Uterus (tissue), 4 donors: ENCODE results near the gene TMEM158. TPM values are rescaled to one million over a fixed set of nuclear protein-coding genes. Genes with fewer than 3 reads are reported as not detected.

ENCODE experiments used
- DNase-seq, 2 donors: peaks; one replicate each; pipeline ENCODE4 v3.0.0-alpha.2; 2019 to 2020
- H3K27ac ChIP-seq, 2 donors: fragments of 200-600 bp; sonication (generic); 1 replicate in 1 of 2; 2 replicates in 1 of 2; pipeline ENCODE4 v1.5.1; 2016 to 2018
- H3K27me3 ChIP-seq, 2 donors: fragments of 200-600 bp; sonication (generic); one replicate each; pipeline ENCODE4 v1.5.1; 2018 to 2019; ENCODE audit warnings: control low read depth in 1 of 2
- H3K36me3 ChIP-seq, 2 donors: fragments of 200-600 bp; sonication (generic); one replicate each; pipeline ENCODE4 v1.5.1; 2019; ENCODE audit warnings: control low read depth in 1 of 2
- H3K4me1 ChIP-seq, 2 donors: fragments of 200-600 bp; sonication (generic); one replicate each; pipeline ENCODE4 v1.5.1; 2018 to 2019; ENCODE audit warnings: control low read depth in 1 of 2
- H3K4me3 ChIP-seq, 2 donors: fragments of 200-600 bp; sonication (generic); 1 replicate in 1 of 2; 2 replicates in 1 of 2; pipeline ENCODE4 v1.5.1; 2018 to 2019; ENCODE audit warnings: mild to moderate bottlenecking in 1 of 2
- H3K9me3 ChIP-seq, 2 donors: fragments of 200-600 bp; sonication (generic); one replicate each; pipeline ENCODE4 v1.5.1; 2019; ENCODE audit warnings: control low read depth in 1 of 2
- POLR2A ChIP-seq, 2 donors: fragments of 450-650 bp; IDR thresholded peaks; one replicate each; pipeline ENCODE4 v1.6.1; 2016; ENCODE audit warnings: antibody characterized with exemption in 2 of 2, mild to moderate bottlenecking in 1 of 2, moderate library complexity in 1 of 2
- intact Hi-C: fragments of 100-400 bp; cut with DNase I; formaldehyde crosslinking; loops from one replicate; pipeline ENCODE4 v1.15.1; 2023; ENCODE audit warnings: low total_unique reads
- total RNA-seq, 4 donors: library from RNA; depleted of rRNA in 3 of 4; stranded (reverse); fragments of >200 nt in 3 of 4; gene quantifications; one replicate each; pipeline versions ENCODE4 v1.1.0 to v1.2.4, GENCODE V29; 2014 to 2023
- TF ChIP-seq, protein P1 (sequence below), 4 experiments: fragments of 200-600 bp in 2 of 4; fragments of 450-650 bp in 2 of 4; sonication (generic) in 2 of 4; IDR thresholded peaks; one replicate each; pipeline ENCODE4 v1.5.1; 2016 to 2019; ENCODE audit warnings: antibody characterized with exemption in 4 of 4, mild to moderate bottlenecking in 2 of 4, moderate library complexity in 1 of 4
- donor health status: DM: yes; HTN: yes; CAD: no.

The TMEM158 gene
- total RNA-seq, 4 donors from 2014 or later = 2.6 to 93.1 (median 47.8) TPM

DNA sequence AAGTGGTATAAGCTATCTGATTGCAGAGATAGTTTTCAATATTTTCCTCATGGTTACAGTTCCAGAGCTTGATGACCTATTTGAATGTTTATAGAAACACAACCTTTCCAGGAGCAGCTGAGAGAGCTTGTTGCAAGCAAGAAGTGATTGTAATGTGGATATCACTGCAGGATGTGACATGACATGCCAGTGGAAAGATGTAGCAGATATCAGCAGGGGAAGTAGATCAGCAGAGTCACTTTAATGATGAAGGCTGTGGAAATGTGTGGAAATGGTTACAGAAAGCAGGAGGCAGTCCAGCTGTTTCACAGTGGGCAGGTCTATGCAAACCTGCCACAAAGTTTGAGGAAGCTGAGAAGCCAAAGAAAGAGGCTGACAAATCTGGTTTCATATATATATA, 21.0 kb downstream of the TMEM158 start:
- Histone ChIP-seq H3K4me1 (peaks cover 3 to 7% of the 10 kb centered on the region in 2 donors), H3K9me3 (no peaks in the 10 kb centered on the region), H3K27ac (peak overlapping the region in 1 of 2 donors; percentile 56), H3K36me3 (no peaks in the 10 kb centered on the region), H3K4me3 (no peak overlapping the region), H3K27me3 (no peaks in the 10 kb centered on the region)
- intact Hi-C loops = no loop called here
- no peak for TF ChIP-seq POLR2A (IDR thresholded peaks at IDR 0.05)
- TF ChIP-seq, protein P1, sequence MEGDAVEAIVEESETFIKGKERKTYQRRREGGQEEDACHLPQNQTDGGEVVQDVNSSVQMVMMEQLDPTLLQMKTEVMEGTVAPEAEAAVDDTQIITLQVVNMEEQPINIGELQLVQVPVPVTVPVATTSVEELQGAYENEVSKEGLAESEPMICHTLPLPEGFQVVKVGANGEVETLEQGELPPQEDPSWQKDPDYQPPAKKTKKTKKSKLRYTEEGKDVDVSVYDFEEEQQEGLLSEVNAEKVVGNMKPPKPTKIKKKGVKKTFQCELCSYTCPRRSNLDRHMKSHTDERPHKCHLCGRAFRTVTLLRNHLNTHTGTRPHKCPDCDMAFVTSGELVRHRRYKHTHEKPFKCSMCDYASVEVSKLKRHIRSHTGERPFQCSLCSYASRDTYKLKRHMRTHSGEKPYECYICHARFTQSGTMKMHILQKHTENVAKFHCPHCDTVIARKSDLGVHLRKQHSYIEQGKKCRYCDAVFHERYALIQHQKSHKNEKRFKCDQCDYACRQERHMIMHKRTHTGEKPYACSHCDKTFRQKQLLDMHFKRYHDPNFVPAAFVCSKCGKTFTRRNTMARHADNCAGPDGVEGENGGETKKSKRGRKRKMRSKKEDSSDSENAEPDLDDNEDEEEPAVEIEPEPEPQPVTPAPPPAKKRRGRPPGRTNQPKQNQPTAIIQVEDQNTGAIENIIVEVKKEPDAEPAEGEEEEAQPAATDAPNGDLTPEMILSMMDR (IDR thresholded peaks at IDR 0.05) = no peak
- no peak for DNase-seq

DNA sequence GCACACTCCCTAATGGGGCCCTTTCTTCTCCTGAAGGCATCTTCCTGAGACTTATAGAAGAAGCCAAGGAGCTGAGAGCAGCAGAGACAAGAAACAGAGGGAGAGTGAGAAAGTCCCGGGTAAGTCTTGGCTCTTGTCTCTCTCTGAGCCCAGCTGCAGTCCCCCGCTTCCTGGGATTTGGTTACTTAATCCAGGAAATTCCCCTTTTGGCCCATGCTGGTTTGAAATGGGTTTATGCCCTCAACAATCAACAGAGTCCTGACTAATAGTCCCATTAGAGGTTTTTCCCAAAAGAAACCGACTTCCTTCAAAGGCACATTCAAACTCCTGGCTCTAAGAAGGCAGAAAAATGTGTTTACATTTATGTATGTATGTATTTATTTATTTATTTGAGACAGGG, 22.0 kb downstream of the TMEM158 start:
- intact Hi-C loops = no loop called here

DNA sequence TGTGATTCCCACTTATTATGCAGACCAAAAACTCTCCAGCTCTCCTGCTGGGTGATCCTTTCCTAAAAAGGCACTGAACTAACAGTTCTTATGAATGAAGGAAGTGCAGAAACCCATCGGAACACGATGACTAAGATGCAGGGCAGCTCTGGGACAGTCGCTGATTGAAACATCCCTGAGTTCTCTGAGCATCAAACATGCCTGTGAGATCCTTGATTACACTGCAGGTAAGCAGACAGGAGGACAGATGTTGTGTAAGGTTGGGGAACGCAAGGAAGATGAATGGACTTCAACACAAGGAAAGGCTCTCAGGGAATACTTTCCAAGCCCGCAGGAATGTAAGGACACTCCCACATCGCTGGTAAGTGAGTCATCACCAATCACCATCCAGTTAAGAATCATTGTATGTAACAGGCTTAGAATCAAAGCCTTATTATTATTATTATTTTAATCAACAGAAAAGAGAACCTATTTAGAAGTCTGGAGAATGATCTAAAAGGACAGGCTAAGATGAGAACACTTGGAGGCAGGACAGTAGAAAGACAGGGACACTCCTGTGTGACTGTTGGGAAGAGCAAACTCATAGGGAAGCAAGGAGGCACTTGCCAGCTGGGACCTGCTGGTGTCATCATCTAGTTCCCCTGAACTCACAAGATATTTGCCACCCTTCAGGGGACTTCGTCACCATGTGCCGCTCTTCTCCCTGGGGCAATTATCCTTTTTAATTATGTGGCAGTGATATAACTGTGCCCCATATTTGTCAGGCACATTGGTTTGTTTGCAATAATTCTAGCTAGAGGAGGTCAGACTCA, 26.0 kb downstream of the TMEM158 start:
- Histone ChIP-seq H3K4me3 (no peak overlapping the region), H3K36me3 (no peaks in the 10 kb centered on the region), H3K4me1 (peaks cover 0 to 3% of the 10 kb centered on the region in 2 donors), H3K27ac (peak overlapping the region in 1 of 2 donors; percentile 84), H3K9me3 (no peaks in the 10 kb centered on the region), H3K27me3 (no peaks in the 10 kb centered on the region)
- DNase-seq = no peak
- TF ChIP-seq, protein P1 (IDR thresholded peaks at IDR 0.05) = no peak
- no peak for TF ChIP-seq POLR2A (IDR thresholded peaks at IDR 0.05)
- intact Hi-C loops = no loop called here

More for the DNA sequence above, 22.0 kb downstream of the TMEM158 start:
- TF ChIP-seq POLR2A (IDR thresholded peaks at IDR 0.05) = no peak
- TF ChIP-seq, protein P1 (IDR thresholded peaks at IDR 0.05) = no peak
- H3K36me3 ChIP-seq = no peaks in the 10 kb centered on the region
- H3K4me1 ChIP-seq = no peaks in the 10 kb centered on the region
- H3K27ac ChIP-seq = peak overlapping the region; percentile 19 to 56
- no peaks in the 10 kb centered on the region for H3K9me3 ChIP-seq
- no peak overlapping the region for H3K4me3 ChIP-seq
- DNase-seq = no peak
- H3K27me3 ChIP-seq = no peaks in the 10 kb centered on the region

DNA sequence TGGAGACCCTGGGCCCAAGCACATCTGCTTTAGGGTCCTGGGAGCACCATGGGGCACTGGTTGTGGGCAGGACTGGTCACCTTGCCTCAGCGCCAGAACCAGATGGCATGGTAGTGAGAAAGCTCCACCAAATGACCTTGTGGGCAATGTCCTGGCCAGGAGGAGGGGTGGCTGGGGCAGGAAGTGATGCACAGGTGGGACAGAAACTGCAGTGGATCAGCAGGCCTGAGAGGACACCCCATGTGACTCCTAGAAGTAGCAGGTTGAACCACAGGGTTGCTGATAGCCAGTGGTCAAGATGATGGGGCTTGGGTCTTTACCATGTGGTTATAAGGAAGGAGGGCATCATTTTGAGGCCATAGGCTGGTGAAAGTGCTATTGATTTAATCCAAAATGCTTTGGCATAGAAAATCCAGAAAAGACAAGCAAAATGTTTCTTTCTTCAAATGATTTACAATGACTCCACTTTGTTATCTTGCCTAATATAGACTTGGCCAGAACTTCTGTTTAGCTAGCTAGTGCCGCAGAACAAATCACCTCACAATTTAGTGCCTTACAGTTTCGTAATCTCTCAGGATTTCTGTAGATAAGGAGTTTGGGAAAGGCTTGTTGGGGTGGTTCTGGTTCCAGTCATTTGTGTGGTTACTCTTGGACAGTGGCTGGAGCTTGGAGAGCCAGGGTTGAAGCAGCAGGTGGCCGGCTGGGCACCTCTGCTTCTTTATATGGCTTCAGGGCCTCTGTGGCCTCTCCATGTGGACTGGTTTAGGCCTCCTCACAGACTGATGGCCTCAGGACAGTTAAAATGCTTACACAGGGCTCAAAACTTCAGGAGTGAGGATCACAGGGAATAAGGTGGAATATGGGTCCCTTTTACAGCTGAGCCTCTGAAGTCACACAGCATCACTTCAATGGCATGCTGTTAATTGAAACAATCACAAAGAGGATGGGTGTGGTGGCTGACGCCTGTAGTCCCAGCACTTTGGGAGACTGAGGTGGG, 27.5 kb downstream of the TMEM158 start:
- Histone ChIP-seq H3K27me3 (no peaks in the 10 kb centered on the region), H3K36me3 (no peaks in the 10 kb centered on the region), H3K4me1 (peaks cover 0 to 3% of the 10 kb centered on the region in 2 donors), H3K27ac (peak overlapping the region; percentile 74 to 84), H3K9me3 (no peaks in the 10 kb centered on the region), H3K4me3 (no peak overlapping the region)
- intact Hi-C loops = no loop called here
- DNase-seq = peak in 1 of 2 donors; percentile 65
- TF ChIP-seq POLR2A (IDR thresholded peaks at IDR 0.05) = no peak
- TF ChIP-seq, protein P1 (IDR thresholded peaks at IDR 0.05) = no peak
